ENCODE results near the gene NR1D2.

The NR1D2 gene

DNA sequence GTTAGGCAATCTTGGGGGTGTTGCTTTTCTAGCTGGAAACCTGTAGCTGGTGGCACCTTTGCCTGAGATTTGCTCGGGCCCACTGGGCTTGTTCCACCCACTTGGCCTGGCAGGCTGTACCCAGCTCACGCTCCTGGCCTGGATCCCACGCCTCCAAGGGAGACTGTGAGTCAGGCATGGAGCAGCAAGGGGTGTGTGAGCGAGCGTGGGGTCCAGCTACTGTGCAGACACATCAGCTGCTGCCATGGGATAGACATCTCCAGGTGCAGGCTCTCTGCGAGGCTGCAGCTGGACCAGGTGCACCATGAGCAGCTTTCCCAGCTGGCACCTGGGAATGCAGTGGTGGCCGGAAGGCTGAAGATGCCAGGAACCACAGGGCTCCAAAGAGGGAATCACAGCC is 36.0 kb downstream of the NR1D2 start:
- TF ChIP-seq YY1 (IDR thresholded peaks at IDR 0.05; ENCODE audit: insufficient read depth, insufficient read length) (no peak), SUZ12 (IDR thresholded peaks at IDR 0.05; ENCODE audit: extremely low read depth, insufficient read depth, insufficient read length) (no peak), ZNF274 (IDR thresholded peaks at IDR 0.05; ENCODE audit: low read depth, low read length) (no peak)
- H3K36me3 ChIP-seq (ENCODE audit: insufficient read depth, insufficient read length, low read length), result peaks cover 10% of the 10 kb centered on the region
- no peaks in the 10 kb centered on the region for H3K27me3 ChIP-seq (ENCODE audit: insufficient read depth, insufficient read length)
- no peak overlapping the region for H3K4me3 ChIP-seq (ENCODE audit: insufficient read length, low read depth)
- H3K4me1 ChIP-seq (ENCODE audit: insufficient read depth, insufficient read length), result no peaks in the 10 kb centered on the region
- DNase-seq (ENCODE audit: low read depth, low spot score), result no peak
- H3K9ac ChIP-seq (ENCODE audit: insufficient read length, low read depth), result no peak overlapping the region
- H3K9me3 ChIP-seq (ENCODE audit: insufficient read depth, low read length), result peaks cover 18% of the 10 kb centered on the region

- peaks cover 15% of the 10 kb centered on the region for H3K9me3 ChIP-seq (ENCODE audit: insufficient read depth, low read length)
- H3K27me3 ChIP-seq (ENCODE audit: insufficient read depth, insufficient read length), result no peaks in the 10 kb centered on the region
- no peak overlapping the region for H3K4me3 ChIP-seq (ENCODE audit: insufficient read length, low read depth)
- TF ChIP-seq ZNF274 (IDR thresholded peaks at IDR 0.05; ENCODE audit: low read depth, low read length), result no peak
- TF ChIP-seq YY1 (IDR thresholded peaks at IDR 0.05; ENCODE audit: insufficient read depth, insufficient read length), result no peak
- no peak for TF ChIP-seq SUZ12 (IDR thresholded peaks at IDR 0.05; ENCODE audit: extremely low read depth, insufficient read depth, insufficient read length)
- no peak for DNase-seq (ENCODE audit: low read depth, low spot score)
- no peaks in the 10 kb centered on the region for H3K4me1 ChIP-seq (ENCODE audit: insufficient read depth, insufficient read length)
- H3K36me3 ChIP-seq (ENCODE audit: insufficient read depth, insufficient read length, low read length), result peaks cover 6% of the 10 kb centered on the region
- no peak overlapping the region for H3K9ac ChIP-seq (ENCODE audit: insufficient read length, low read depth)
Observed at GRCh38 chr3:23981955-23982354, 36.9 kb downstream of the NR1D2 start.

- Histone ChIP-seq H3K9ac (ENCODE audit: insufficient read length, low read depth) (no peak overlapping the region), H3K27me3 (ENCODE audit: insufficient read depth, insufficient read length) (no peaks in the 10 kb centered on the region), H3K9me3 (ENCODE audit: insufficient read depth, low read length) (peaks cover 15% of the 10 kb centered on the region), H3K36me3 (ENCODE audit: insufficient read depth, insufficient read length, low read length) (no peaks in the 10 kb centered on the region), H3K4me3 (ENCODE audit: insufficient read length, low read depth) (no peak overlapping the region), H3K4me1 (ENCODE audit: insufficient read depth, insufficient read length) (no peaks in the 10 kb centered on the region)
- DNase-seq (ENCODE audit: low read depth, low spot score), result no peak
- TF ChIP-seq YY1 (IDR thresholded peaks at IDR 0.05; ENCODE audit: insufficient read depth, insufficient read length) (no peak), ZNF274 (IDR thresholded peaks at IDR 0.05; ENCODE audit: low read depth, low read length) (no peak), SUZ12 (IDR thresholded peaks at IDR 0.05; ENCODE audit: extremely low read depth, insufficient read depth, insufficient read length) (no peak)
Observed at GRCh38 chr3:23984934-23985333, 39.8 kb downstream of the NR1D2 start.

- TF ChIP-seq ZNF274 (IDR thresholded peaks at IDR 0.05; ENCODE audit: low read depth, low read length), result no peak
- TF ChIP-seq SUZ12 (IDR thresholded peaks at IDR 0.05; ENCODE audit: extremely low read depth, insufficient read depth, insufficient read length), result no peak
- TF ChIP-seq YY1 (IDR thresholded peaks at IDR 0.05; ENCODE audit: insufficient read depth, insufficient read length), result no peak
- H3K27me3 ChIP-seq (ENCODE audit: insufficient read depth, insufficient read length), result no peaks in the 10 kb centered on the region
- H3K9ac ChIP-seq (ENCODE audit: insufficient read length, low read depth), result no peak overlapping the region
- peaks cover 11% of the 10 kb centered on the region for H3K9me3 ChIP-seq (ENCODE audit: insufficient read depth, low read length)
- no peak for DNase-seq (ENCODE audit: low read depth, low spot score)
- H3K36me3 ChIP-seq (ENCODE audit: insufficient read depth, insufficient read length, low read length), result no peaks in the 10 kb centered on the region
- no peaks in the 10 kb centered on the region for H3K4me1 ChIP-seq (ENCODE audit: insufficient read depth, insufficient read length)
- H3K4me3 ChIP-seq (ENCODE audit: insufficient read length, low read depth), result no peak overlapping the region
Observed at GRCh38 chr3:23985747-23986544, 40.9 kb downstream of the NR1D2 start.

GRCh38 chr3:23987356-23987755 is 42.3 kb downstream of the NR1D2 start:
- H3K4me3 ChIP-seq (ENCODE audit: insufficient read length, low read depth), result no peak overlapping the region
- DNase-seq (ENCODE audit: low read depth, low spot score), result no peak
- no peaks in the 10 kb centered on the region for H3K4me1 ChIP-seq (ENCODE audit: insufficient read depth, insufficient read length)
- H3K9ac ChIP-seq (ENCODE audit: insufficient read length, low read depth), result no peak overlapping the region
- no peaks in the 10 kb centered on the region for H3K36me3 ChIP-seq (ENCODE audit: insufficient read depth, insufficient read length, low read length)
- TF ChIP-seq SUZ12 (IDR thresholded peaks at IDR 0.05; ENCODE audit: extremely low read depth, insufficient read depth, insufficient read length) (no peak), YY1 (IDR thresholded peaks at IDR 0.05; ENCODE audit: insufficient read depth, insufficient read length) (no peak), ZNF274 (IDR thresholded peaks at IDR 0.05; ENCODE audit: low read depth, low read length) (no peak)
- no peaks in the 10 kb centered on the region for H3K9me3 ChIP-seq (ENCODE audit: insufficient read depth, low read length)
- no peaks in the 10 kb centered on the region for H3K27me3 ChIP-seq (ENCODE audit: insufficient read depth, insufficient read length)

- Histone ChIP-seq H3K4me3 (ENCODE audit: insufficient read length, low read depth) (no peak overlapping the region), H3K9me3 (ENCODE audit: insufficient read depth, low read length) (no peaks in the 10 kb centered on the region), H3K27me3 (ENCODE audit: insufficient read depth, insufficient read length) (no peaks in the 10 kb centered on the region), H3K36me3 (ENCODE audit: insufficient read depth, insufficient read length, low read length) (no peaks in the 10 kb centered on the region), H3K4me1 (ENCODE audit: insufficient read depth, insufficient read length) (no peaks in the 10 kb centered on the region), H3K9ac (ENCODE audit: insufficient read length, low read depth) (no peak overlapping the region)
- TF ChIP-seq ZNF274 (IDR thresholded peaks at IDR 0.05; ENCODE audit: low read depth, low read length) (no peak), SUZ12 (IDR thresholded peaks at IDR 0.05; ENCODE audit: extremely low read depth, insufficient read depth, insufficient read length) (no peak), YY1 (IDR thresholded peaks at IDR 0.05; ENCODE audit: insufficient read depth, insufficient read length) (no peak)
- DNase-seq (ENCODE audit: low read depth, low spot score), result no peak
Observed at GRCh38 chr3:23991306-23991682, 46.2 kb downstream of the NR1D2 start.

DNA sequence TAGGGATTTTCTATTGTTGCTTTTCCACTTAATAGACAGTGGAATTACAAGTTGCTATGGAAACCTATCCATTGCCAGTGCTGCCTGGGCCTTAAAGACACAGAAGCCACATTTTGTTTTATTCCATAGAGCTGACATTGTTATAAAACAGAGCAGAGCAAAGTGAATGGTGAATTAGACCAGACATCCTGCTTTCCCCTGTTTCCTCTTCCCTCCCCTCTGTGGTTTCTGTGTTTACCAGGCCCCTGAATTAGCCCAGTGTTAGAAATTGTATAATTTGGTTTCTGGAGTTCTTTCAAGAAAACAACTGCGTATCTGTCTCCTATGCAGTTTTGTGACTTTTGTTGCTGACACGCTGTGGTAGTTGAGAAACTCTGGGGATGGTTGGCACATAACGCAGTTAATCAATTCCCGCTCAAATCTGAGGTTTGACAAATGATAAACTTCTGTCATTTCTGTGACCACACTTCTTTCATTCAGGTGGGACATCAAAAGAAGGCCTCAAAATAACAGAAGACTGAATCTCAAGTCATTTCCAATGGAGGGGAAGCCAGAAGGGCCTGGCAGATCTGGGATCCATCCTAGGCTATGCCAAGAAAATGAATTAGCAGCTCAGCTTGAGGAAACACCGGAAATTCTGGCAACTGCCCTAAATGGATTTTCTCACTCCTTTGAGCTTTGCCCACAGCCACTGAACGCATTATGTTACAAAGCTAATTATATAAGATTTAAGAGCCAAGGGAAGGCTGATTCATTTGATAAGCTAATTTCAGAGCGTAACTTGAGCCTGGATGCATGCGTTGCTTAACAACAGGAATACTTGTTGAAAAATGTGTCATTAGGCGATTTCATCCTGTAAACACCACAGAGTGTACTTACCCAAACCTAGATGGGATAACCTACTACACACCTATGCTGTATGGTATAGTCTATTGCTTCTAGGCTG is 46.9 kb downstream of the NR1D2 start:
- Histone ChIP-seq H3K9ac (ENCODE audit: insufficient read length, low read depth) (no peak overlapping the region), H3K4me1 (ENCODE audit: insufficient read depth, insufficient read length) (no peaks in the 10 kb centered on the region), H3K27me3 (ENCODE audit: insufficient read depth, insufficient read length) (no peaks in the 10 kb centered on the region), H3K9me3 (ENCODE audit: insufficient read depth, low read length) (no peaks in the 10 kb centered on the region), H3K36me3 (ENCODE audit: insufficient read depth, insufficient read length, low read length) (no peaks in the 10 kb centered on the region), H3K4me3 (ENCODE audit: insufficient read length, low read depth) (no peak overlapping the region)
- no peak for DNase-seq (ENCODE audit: low read depth, low spot score)
- TF ChIP-seq ZNF274 (IDR thresholded peaks at IDR 0.05; ENCODE audit: low read depth, low read length) (no peak), SUZ12 (IDR thresholded peaks at IDR 0.05; ENCODE audit: extremely low read depth, insufficient read depth, insufficient read length) (no peak), YY1 (IDR thresholded peaks at IDR 0.05; ENCODE audit: insufficient read depth, insufficient read length) (no peak)

Data from NT2/D1 (cell line).